Measurements from ENCODE around the gene MINDY4B.
A peak's percentile ranks its signal among the peaks of the same experiment; 100 is the strongest.

The MINDY4B gene

GRCh38 chr3:150905339-150905738 is at the start of gene MINDY4B:
Gene MINDY4B (minus strand): TSS chr3:150905439. CDS start chr3:150905439, 0 bp downstream.
- DNase-seq = no peak

GRCh38 chr3:150951923-150952322 is 46.7 kb upstream of the MINDY4B start:
- no peak for DNase-seq

GRCh38 chr3:150945226-150946032 is 40.2 kb upstream of the MINDY4B start:
- no peak for DNase-seq

- DNase-seq = no peak
These were observed 37.0 kb upstream of the MINDY4B start for GRCh38 chr3:150942221-150942620.

- DNase-seq = no peak
These were observed 31.5 kb upstream of the MINDY4B start for GRCh38 chr3:150936693-150937092.

GRCh38 chr3:150933473-150933995 is 28.3 kb upstream of the MINDY4B start:
- no peak for DNase-seq

- no peak for DNase-seq
These were observed 26.5 kb upstream of the MINDY4B start for GRCh38 chr3:150931745-150932144.

- DNase-seq = no peak
These were observed 25.6 kb upstream of the MINDY4B start for GRCh38 chr3:150930839-150931238.

GRCh38 chr3:150928234-150928633 is 23.0 kb upstream of the MINDY4B start:
- no peak for DNase-seq

- DNase-seq = no peak
These were observed 21.1 kb upstream of the MINDY4B start for GRCh38 chr3:150926328-150926727.

- peak; percentile 36 for DNase-seq
These were observed 20.5 kb upstream of the MINDY4B start for GRCh38 chr3:150925751-150926201.

GRCh38 chr3:150922611-150923010 is 17.4 kb upstream of the MINDY4B start:
- DNase-seq = no peak

- no peak for DNase-seq
These were observed 16.0 kb upstream of the MINDY4B start for GRCh38 chr3:150921209-150921608.

GRCh38 chr3:150920236-150920635 is 15.0 kb upstream of the MINDY4B start:
- no peak for DNase-seq

- DNase-seq = no peak
These were observed 12.7 kb upstream of the MINDY4B start for GRCh38 chr3:150917951-150918350.

- no peak for DNase-seq
These were observed 8.1 kb upstream of the MINDY4B start for GRCh38 chr3:150913133-150913922.

- DNase-seq = no peak
These were observed 7.3 kb upstream of the MINDY4B start for GRCh38 chr3:150912501-150912900.

GRCh38 chr3:150911771-150912170 is 6.5 kb upstream of the MINDY4B start:
- DNase-seq = no peak

- no peak for DNase-seq
These were observed 1.2 kb upstream of the MINDY4B start for GRCh38 chr3:150906461-150906860.

GRCh38 chr3:150905746-150906145 is 507 bp upstream of the MINDY4B start:
- no peak for DNase-seq

GRCh38 chr3:150902988-150903387 is 2.3 kb downstream of the MINDY4B start:
- no peak for DNase-seq

GRCh38 chr3:150901793-150902192 is 3.4 kb downstream of the MINDY4B start:
- DNase-seq = no peak

- DNase-seq = no peak
These were observed 6.1 kb downstream of the MINDY4B start for GRCh38 chr3:150899141-150899540.

Measured in activated T-cell treated with anti-CD3 and anti-CD28 coated beads for 4 hours (primary cell).